ENCODE measurements around the gene UTP14C.
"Not testable (repeated sequence)": the region's sequence is repeated elsewhere in the genome, so short reads cannot be mapped to it uniquely, and the experiment has no call there.

The UTP14C gene

DNA sequence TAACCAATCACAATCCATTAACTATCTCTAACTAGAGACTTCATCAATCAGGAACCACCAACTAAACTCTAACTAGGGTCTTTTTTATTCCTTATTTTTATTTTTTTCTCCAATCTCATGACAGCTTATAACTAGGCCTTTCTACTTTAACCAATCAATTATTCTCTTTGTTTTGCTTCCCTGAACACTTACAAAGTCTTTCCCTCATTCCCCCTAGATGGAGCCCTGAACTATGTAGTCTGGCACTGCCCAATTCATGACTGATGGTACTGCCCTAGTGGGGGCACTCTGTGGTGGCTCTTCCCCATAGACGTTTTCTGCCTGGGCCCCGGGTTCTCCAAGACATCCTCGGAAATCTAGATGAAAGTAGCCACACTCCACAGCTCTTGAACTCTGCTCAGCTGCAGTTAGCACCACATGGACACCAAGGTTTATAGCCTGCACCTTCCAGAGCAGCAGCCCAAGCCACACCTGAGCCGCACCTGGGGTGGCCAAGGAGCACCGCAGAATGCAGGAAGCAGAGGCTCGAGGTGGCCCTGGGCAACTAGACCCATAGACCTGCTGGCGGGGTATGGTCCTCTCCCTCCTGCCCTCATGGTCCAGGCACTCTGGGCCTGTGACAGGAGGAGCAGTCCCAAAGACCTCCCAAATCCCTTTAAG is 19.9 kb upstream of the UTP14C start:
- no peak for DNase-seq

DNA sequence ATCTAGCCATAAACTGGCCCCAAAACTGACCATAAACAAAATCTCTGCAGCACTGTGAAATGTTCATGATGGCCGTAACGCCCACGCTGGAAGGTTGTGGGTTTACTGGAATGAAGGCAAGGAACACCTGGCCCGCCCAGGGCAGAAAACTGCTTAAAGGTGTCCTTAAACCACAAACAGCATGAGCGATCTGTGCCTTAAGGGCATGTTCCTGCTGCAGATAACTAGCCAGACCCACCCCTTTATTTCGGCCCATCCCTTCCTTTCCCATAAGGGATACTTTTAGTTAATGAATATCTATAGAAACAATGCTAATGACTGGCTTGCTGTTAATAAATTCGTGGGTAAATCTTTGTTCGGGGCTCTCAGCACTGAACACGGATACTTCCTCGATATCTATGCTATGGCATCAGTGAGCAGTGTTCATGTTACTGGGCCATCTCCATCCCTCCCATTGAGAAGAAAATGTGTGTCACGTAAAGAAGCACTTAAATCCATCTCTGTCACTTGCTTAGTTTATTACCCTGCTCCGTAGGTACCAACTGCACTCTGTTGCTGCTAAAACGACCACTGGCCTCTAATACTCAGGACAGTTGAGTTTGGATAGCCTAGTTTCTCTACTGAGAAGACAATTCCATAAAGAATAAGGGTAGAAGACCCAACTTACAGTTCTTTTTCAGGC is 18.5 kb upstream of the UTP14C start:
- no peak for DNase-seq

DNA sequence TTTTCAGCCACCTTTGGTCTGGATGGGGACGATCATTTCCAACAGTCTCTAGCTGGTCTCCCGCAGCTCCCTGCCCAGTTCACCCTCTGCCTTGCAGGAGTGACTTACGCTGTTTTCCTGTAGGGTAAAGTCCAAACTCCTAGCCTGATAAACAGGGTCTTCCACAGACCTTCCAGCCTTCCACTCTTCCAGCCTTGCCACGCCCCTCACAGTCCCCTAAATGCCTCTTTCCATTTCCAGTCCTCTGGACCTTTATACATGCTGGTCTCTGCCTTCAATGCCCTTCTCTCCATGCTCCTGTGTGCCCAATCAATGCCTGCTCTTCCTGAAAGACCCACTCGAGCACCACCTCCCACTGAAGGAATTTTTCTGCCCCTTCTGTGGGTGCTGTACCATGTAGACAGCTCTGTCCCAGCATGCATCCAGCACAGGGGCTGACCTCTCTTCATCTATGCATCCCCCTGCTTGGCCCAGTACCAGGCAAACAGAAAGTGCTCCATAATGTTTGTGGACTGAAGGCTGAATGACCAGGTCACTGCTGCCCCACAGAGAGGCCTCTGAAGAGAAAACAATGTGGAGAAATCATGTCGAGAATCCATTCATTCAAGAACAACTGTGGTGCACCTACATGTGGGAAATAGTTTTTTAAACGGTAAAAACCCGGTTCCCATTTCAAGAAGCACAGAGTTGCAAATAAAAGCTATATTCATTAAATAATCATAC is 17.8 kb upstream of the UTP14C start:
- DNase-seq = no peak

DNA sequence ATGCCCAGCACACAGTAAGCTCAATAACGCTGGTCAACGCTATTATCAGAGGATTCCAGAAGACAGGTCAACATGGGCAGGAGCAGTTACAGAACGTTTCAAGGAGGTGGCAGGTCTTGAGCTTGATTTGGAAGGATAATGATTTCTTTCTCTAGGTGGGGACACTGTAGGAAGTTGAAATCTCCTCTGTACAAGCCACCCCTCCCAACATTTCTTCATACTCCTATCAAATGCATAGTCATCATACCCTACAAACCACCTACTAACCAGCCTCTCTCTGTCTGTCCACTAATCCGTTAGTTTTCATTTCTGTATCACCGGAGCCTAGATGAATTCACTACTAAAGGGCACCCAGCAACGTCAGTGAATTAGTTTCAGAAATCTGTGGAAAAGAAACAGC is 14.5 kb upstream of the UTP14C start:
- no peak for DNase-seq

DNA sequence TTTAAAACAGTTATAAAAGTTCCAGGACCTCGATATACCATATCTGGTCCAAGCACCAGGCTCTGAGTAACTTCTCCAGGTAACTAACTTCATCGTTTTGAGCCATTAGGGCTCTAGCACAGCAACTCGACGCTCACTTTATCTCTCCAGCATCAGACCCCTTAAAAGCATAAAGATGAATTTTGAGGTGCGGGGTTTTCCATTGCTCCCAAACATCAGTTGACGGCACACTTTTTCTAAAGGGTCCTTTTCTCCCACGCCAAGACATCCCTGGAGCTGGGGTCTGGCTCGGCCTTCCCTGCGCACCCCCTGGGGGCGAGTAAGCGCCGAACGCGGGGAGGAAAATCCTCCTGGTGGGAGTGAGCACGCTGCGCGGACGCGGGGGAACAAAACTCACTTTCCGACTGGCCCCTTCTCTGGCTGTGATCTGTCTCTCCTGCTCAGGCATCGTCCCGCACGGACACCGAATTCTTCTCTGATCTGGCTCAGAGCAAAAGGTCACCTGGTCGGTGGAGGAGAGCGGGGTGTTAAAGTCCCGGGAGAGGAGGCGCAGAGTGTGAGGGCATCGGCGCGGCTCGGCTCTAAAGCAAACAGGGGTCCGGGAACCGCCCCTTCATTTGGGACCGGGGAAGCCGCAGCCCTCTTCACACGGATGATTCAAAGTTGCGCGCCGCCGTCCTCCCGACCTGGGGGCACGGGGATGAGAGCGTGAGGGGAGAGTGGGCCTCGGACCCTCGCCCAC is 13.4 kb upstream of the UTP14C start, which contains the start of gene ATP7B:
TSS of gene ATP7B (minus strand) at position 561 of the 742 bp plus-strand sequence. CDS start at position 448, 113 bp downstream.
- no peak for DNase-seq

DNA sequence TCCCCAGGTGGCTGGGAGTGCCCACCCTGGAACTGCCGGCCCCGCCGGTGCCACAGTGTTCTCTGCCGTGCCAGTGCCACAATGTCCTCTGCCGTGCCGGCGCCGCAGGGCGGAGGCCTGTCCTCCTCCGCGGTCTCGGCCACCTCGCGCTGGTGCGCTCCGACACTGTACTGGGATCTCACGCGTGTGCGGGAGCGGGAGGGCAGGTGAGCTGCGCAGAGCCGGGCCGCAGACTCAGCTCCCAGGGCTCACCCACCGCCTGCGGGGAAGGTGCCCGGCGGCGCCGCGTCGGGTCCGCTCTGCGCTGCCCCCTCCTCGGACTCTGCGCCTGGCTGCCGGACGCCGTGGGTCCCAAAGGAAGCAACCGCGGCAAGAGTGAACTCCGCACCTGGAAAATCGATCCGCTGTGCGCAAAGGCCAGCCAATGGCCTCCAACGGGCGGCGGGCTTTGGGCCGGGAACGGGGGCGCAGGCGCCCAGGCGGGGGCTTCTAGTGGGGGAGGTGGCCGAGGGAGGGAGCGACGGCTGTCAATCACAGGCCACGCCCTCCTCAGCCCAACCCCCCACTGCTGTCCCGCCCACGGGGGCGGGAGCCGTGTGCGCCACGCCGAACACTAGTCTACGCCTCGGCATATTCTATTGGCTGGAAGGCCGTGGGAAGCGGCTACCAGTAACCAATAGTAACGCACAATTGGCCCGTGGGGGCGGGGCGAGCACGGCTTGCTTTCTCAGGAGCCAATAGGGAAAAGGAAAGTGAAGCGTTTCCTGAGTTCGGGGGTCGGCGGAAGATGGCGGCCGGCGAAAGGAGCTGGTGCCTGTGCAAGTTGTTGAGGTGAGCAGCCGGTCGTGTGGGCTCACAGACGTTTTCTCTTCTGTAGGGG is 12.6 kb upstream of the UTP14C start, which contains the start of gene ALG11:
TSS of gene ALG11 (plus strand) at position 767 of the 880 bp plus-strand sequence. CDS start at position 788, 21 bp downstream.
- peak; percentile 99 for DNase-seq

DNA sequence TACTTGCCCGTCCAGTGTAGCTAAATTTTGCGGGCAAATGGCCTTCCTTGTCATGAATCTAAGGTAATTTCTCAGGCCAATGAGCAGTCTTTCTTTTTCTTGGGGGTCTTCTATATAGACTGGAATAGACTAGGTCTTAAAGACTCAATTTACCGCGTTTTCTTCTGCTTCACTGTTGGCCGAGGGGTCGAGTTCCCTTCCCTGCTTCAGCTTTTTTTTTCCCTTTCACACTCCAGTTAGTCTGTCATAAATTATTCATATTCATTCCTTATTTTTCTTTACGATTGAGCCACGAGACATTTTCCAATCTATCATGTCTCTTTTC is 12.0 kb upstream of the UTP14C start:
- DNase-seq = no peak

DNA sequence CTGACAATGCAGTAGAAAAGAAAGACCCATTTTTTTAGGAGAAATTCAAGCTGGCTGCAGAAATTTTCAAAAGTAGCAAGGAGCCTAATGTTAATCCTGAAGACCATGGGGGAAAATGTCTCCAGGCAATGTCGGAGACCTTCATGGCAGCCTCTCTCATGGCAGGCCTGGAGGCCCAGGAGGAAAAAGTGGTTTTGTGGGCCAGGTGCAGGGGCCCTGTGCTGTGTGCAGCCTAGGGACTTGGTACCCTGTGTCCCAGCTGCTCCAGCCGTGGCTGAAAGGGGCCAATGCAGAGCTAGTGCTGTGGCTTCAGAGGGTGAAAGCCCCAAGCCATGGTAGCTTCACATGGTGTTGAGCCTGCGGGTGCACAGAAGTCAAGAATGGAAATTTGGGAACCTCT is 8.2 kb upstream of the UTP14C start:
- DNase-seq = no peak

DNA sequence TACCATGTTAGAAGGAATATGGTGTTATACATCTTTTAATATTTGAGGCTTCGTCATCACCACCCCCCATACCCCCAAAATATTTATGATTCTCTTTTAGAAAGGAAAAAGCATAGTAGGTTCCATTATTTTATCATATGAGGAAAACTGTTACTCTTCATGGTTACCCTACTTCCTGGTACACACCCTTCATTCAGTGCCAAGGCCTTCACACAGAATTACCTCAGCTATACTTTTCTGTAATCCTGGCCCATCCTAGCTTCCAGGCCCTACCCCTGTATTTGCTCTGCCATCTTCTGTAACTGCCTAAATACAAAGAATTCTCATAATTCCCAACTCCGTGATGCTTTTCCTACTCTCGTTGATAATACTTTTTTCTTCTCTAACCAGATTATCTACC is 4.3 kb upstream of the UTP14C start:
- DNase-seq = no peak

DNA sequence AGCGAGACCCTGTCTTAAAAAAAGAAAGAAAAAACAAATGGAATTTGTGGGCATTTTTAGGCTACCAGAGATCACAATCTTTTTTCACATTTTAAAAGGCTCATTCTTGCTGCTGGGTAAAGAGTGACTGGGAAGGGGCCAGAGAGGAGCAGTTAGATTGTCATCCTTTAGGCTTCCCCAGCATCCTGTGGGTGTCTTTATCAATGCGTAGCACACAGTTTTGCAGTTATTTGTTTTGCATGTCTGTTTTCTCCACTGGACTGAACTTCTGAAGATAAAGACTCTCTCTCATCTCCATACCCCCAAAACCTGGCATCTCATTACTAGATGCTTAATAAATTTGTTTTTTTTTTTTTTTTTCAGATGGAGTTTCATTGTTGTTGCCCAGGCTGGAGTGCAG is 2.1 kb upstream of the UTP14C start:
- DNase-seq = no peak

DNA sequence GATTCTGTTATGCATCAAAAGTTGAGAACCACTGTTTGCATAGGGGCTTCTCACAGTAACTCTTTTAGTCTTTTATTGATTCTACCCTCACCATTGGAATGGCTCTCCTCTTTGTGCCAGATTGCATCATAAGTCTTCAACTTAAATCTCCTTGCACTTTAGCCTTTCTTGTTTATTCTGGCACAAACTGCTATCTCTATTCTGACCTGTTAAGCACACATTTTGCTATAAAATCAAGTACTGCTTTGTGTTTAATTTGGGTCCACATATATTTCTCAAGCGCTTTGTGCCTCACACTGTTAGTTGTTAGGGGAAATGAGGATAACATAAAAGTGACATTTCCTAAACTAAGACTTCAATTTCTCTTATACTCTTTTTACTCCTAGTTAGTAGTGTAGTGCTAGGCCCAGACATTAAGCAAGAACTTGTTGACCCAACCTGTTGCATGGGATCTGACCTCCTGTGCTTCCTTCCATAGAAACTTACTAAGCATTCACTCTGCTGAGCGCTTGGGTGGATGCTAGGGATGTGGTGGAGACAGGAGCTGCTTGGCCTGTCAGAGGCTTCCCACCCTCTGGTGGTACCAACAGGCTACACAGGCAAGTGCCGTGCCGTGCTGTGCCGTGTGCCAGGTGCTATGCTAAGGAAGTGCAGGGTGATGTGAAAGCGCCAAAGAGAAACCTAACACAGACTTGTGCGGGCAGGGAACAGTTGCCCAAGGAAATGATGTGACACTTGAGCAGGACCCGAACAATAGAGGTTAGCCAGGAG is 1.2 kb downstream of the UTP14C start:
- DNase-seq = no peak

DNA sequence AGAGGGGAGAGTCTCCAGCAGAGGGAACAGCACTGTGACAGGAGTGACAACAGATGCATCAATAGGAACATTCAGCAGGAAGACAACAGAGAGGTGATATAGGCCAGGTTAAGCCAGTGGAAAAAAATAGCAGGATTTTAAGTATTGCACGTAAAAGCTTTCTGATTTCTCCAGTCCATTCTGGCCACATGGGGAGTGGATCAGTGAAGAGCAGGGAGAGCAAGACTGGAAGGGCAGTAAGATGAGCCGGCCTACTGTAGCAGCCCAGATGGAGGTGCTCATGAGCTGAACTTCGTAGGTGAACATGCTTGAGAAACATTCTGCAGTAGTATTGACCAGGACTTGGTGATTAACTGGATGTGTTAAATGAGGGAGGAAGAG is 1.7 kb downstream of the UTP14C start:
- no peak for DNase-seq

DNA sequence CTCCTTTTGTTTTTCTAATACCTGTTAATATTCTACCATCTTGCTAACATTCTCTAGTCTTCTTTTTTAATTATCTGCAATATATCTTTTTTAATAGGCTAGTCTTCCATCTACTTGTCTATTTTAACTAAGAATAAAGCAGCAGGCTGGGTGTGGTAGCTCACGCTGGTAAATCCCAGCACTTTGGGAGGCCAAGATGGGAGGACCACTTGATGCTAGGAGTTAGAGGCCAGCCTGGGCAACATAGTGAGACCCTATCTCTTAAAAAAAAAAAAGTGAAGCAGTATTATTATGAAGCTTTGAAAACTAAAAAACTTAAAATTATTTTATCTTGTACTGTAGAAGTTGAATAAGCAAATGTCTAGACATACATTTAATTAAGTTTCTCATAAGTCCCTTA is 3.3 kb downstream of the UTP14C start:
- no peak for DNase-seq

DNA sequence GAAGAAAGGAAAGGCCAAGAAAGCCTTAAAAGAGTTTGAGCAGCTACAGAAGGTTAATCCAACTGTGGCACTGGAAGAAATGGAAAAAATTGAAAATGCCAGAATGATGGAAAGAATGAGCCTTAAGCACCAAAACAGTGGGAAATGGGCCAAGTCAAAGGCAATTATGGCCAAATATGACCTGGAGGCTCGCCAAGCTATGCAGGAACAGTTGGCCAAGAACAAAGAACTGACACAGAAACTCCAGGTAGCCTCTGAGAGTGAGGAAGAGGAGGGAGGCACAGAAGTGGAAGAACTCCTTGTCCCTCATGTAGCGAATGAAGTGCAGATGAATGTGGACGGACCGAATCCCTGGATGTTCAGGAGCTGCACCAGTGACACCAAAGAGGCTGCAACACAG is 5.1 kb downstream of the UTP14C start:
- no peak for DNase-seq

DNA sequence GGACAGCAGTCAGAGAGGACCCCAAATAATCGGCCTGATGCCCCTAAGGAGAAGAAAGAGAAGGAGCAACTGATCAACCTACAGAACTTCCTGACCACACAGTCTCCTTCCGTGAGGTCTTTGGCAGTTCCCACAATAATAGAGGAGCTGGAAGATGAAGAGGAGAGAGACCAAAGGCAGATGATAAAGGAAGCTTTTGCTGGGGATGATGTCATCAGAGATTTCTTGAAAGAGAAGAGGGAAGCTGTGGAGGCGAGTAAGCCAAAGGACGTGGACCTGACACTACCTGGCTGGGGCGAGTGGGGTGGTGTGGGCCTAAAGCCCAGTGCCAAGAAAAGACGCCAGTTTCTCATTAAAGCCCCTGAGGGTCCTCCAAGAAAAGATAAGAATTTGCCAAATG is 5.9 kb downstream of the UTP14C start:
- DNase-seq = not testable (repeated sequence)

DNA sequence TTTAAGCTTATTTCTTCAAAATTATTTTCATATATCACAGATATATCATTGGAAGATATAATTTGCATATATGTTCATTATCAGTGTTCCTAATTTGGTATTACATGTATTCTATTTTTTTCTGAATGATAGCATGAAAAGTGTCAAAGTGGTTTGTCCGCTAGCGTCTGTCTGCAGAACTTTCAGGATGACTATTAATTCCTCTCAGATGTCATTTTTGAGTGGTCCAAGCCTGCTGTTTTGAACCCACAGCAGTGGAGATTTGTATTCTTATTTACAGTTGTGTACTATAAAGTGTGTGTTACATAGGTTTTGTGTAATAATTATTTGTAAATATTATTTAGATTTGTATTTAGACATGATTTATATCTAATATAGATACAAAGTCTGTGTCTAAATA is 8.5 kb downstream of the UTP14C start:
- DNase-seq = no peak

DNA sequence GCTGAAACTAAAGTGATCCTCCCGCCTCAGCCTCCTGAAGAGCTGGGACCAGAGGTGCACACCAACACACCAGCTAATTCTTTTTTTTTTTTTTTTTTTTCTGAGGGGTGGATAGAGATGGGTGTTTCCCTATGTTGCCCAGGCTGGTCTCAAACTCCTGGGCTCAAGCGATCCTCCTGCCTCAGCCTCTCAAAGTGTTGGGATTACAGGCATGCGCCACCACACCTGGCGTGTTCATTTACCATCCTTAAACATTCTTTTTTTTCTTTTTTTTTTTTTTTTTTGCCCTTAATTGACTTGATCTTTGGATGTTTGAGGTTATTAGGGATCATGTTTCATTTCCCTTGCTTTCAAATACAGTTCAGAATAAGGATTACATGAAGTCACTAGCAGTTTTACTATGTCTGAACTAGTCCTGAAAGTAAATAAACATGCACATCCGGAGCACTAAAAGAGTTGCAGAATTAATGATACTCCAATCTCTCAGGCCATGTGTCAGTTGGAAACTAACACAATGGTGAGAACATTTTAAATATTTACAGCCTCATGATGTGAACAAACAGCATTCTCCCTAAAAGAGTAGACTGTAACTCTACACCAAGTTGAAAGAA is 10.2 kb downstream of the UTP14C start:
- no peak for DNase-seq

DNA sequence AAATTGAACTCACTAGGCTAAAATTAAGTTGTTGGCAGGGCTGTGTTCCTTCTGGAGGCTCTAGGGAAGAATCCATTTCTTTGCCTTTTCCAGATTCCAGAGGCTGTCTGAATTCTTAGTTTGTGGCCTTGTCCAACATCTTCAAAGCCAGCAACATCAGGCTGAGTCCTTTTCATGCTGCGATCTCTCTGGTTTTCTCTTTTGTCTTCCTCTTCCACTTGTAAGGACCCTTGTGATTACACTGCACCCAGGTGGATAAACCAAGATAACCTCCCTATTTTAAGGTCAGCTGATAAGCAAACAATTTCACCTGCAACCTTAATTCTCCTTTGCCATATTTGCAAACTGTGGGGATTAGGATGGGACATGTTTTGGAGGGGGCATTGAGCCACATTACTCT is 11.5 kb downstream of the UTP14C start:
- DNase-seq = no peak

DNA sequence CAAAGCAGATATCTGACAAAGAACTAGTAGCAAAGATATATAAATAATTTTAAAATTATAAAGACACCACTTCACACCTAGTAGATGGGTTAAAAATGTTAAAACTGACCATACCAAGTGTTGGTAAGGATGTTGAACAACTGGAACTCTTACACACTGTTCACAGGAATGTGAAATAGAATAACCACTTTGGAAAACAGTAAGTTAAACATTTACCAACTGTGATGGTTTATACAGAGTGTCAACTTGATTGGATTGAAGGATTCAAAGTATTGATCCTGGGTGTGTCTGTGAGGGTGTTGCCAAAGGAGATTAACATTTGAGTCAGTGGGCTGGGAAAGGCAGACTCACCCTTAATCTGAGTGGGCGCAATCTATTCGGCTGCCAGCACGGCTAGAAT is 19.2 kb downstream of the UTP14C start:
- no peak for DNase-seq

DNA sequence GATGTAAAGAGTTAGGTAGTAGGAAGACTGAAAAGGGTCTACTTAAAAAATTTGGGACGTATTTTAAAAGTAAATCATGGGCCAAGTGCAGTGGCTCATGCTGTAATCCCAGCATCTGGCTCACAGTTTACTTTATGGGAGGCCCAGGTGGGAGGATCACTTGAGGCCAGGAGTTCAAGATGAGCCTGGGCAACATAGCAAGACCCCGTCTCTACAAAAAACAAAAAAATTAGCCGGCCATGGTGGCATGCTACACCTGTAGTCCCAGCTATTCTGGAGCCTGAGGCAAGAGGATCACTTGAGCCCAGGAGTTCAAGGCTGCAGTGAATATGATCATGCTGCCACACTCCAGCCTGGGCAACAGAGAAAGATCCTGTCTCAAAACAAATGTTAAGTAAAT is 23.0 kb downstream of the UTP14C start:
- no peak for DNase-seq

DNA sequence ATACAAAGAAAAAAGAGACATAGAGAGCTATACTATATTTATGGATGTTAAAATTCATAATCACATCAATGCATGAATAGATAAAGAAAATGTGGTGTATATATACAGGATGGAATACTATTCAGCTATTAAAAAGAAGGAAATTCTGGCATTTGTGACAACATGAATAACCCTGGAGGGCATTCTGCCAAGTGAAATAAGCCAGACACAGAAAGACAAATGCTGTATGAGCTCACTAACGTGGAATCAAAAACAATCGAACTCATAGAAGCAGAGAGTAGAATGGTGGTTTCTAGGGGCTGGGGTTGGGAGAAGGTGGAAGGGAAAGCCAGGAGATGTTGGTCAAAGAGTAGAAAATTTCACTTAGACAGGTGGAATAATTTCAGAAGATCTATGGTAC is 24.0 kb downstream of the UTP14C start:
- DNase-seq = no peak

Data from GDM1 (cell line).